GM21367 (cell line): ENCODE data around the gene ARHGAP28.
"Not testable (repeated sequence)": the region's sequence is repeated elsewhere in the genome, so short reads cannot be mapped to it uniquely, and the experiment has no call there.

Source experiments
- ATAC-seq: cut with Tn5 transposase; IDR thresholded peaks from one replicate; pipeline ENCODE4 v1.9.1; 2021; ENCODE audit not compliant: unreplicated experiment

Gene ARHGAP28

DNA sequence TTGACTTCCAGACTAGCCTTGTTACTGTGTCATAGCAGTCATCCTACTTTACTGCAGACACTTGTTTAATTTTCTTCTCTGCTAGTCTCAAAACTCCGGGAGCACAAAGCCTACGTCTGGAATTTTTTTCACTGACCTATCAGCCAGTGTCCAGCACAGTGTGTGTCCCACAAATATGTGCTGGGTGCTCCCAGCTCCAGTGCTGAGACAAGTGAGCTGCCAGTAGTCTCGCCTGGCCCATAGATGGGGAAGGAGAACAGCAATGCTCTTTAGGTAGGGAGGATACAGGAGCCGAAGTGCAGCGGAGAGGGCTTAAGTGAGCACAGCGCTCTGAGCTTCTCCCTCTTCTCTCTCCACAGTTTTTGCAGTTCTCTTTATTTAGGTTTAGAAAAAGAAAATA, 34.0 kb downstream of the ARHGAP28 start:
- ATAC-seq, result no peak

DNA sequence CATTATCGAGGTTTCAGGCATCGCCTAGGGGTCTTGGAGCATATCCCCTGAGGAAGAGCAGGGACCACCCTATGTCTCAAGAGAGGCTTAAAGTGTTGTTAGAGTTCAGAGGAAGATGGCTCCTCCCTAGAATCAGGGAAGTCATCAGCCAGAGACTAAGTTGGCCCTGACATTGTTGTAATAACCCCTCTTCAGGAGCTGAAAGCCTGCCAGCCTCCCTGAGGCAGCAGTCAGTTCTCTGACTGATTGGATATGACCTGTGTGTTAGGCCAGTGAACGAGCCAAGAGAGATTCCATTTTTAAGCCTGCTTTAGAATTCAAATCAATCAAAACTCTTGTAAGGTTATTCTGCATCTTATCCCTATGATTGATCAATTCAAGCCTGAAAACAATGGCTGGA, 34.9 kb downstream of the ARHGAP28 start:
- ATAC-seq, result no peak

- ATAC-seq, result no peak
Observed at GRCh38 chr18:6773777-6774176, 44.3 kb downstream of the ARHGAP28 start.

GRCh38 chr18:6775237-6775636, 45.7 kb downstream of the ARHGAP28 start:
- ATAC-seq, result no peak

GRCh38 chr18:6775702-6776101, 46.2 kb downstream of the ARHGAP28 start:
- no peak for ATAC-seq

GRCh38 chr18:6776188-6776587, 46.7 kb downstream of the ARHGAP28 start:
- no peak for ATAC-seq

DNA sequence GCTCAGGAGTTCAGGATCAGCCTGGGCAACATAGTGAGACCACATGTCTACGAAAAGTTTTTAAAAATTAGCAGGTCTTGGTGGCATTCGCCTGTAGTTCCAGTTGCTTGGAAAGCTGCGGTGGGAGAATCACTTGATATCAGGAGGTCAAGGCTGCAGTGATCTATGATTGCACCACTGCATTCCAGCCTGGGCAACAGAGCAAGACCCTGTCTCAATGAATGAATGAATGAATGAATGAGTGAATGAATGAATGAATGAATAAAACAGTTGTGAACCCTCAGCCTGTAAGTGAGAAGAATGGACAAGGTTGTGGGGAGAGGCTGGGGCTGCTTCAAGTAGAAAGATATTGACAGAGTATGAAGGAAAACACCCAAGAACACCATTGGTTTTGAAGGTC, 48.0 kb downstream of the ARHGAP28 start:
- no peak for ATAC-seq

DNA sequence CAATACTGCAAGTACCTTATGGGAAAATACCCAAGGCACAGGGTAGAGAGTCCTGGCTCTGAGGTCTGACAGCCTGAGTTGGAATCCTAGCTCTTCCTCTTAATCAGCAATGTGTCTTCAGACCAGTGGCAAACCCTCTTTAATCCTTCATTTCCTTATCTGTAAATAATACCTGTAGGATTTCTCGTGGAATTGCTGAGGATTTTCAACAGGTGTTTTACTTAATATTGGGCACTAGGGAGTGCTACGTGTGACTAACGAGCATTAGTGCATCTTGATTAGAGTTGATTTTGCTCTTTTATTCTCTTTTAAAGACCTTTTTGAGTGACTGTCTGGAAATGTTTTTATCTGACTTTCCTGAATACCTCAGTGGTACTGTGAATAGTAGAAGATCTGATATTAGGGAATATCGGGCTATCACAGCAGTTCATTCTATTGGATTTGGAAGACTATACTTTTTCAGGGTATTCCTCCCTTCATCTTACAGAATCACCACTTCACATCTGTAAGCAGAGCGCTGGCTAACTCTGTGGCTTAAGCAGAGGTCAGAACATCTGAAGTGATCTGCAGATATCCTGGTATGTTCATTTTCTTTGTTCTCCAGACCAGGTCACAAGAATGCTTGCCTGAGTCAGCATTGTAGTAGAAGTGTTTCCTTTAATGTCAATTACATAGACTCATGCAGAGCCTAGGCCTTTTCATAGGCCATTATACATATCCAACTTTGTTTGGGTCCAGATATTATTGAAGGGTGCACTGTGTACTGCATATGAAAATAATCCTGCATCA, 49.1 kb downstream of the ARHGAP28 start:
- ATAC-seq, result no peak

DNA sequence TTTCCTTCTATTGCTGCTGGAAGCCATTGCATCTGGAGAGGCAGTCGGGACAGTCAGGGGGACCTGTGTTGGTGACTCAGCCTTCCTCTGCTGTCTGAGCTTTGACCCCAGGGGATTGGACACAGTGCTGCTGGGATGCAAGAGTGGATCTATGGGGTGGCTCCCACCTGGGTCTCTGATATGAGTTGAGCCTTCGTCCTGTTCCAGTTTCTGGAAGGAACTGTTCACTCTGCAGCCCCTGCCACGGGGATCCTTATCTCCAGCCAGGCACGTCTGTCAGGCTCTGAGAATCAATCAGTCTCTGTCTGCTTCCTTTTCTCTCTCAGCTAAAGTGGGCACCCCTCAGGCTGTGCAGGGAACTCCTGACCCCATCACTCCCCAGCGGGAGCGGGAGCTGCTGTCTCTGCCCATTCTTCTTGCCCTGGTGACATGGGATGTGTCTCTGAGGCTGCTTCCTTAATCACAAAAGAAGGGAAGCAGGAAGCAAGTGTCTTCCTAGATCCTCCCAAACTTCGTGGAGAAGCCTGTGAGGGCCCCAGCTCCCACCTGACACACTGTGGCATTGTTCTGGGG, 51.7 kb downstream of the ARHGAP28 start:
- no peak for ATAC-seq

GRCh38 chr18:6781796-6782195, 52.3 kb downstream of the ARHGAP28 start:
- ATAC-seq, result no peak

GRCh38 chr18:6782861-6783260, 53.3 kb downstream of the ARHGAP28 start:
- no peak for ATAC-seq

DNA sequence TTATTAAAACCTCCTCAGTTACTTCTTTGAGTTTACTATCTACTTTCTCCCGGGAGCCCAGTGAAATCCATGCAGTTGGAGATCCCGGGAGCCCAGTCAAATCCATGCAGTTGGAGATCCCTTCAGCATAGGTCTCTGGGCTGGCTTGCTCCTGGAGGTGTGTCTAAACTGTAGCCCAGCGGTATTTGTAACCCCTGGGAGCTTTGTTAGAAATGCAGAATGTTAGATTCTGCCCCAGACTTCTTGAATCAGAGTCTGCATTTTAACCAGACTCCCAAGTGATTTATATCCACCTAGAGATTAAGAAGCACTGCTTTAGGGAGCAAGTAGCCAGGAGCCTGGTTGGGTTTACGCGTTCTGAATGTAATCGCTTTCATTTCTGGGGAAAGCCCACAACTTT, 54.5 kb downstream of the ARHGAP28 start:
- no peak for ATAC-seq

GRCh38 chr18:6785001-6785400, 55.5 kb downstream of the ARHGAP28 start:
- no peak for ATAC-seq

DNA sequence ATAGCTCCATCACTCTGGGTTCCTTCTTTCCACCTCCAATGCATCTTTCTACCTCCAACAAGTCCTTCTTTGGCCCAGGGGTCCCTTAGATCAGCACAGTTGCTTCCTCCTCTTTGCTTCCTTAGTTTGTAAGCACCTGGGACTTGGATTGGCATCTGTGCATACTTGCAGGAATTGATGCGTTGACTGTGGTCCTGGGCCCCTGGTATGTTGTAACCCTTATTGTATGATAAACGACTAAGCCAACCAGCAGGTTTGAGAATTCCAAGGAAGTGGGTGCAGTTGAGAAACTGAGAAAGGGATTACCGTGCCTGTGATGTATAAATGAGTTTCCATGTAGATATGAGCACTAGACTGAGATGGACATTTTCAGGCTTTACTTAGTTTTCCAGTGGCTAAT, 55.9 kb downstream of the ARHGAP28 start:
- no peak for ATAC-seq

DNA sequence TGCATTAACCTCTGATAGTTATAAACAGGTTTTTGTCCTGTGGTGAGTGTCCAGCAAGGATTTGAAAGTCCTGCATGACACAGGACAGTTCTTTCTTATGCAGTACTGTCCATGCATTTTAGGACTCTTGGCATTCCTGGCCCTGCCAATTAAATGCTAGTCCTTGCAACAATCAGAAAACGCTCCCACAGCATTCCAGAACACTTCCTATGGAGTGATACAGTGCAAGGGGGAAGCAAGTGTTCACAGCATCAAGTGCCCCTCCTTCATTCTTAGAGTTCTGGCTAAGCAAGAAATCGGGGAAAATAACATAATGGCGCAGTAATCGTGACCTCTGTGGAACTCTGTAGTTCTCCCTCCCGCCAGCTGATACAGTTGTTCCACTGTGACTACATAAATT, 62.9 kb downstream of the ARHGAP28 start:
- ATAC-seq, result no peak

DNA sequence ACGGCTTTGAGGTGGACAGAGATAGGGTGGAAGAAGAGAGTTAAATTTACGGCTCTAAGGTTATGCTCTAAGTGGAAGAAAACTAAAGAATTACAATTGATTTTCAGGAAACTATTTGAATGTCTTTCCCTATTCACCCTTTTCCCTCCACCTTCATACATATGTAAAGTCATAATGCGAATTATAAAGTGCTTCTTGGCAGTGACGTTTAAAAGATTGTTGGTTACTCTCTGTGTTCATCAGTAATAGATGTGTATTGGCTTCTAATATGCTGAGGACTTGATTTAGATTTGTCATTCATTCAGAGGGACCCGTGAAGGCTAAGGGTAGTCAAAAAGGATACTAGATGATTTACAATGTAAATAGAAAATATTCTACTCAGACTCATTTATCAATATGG, 63.9 kb downstream of the ARHGAP28 start:
- ATAC-seq, result no peak

DNA sequence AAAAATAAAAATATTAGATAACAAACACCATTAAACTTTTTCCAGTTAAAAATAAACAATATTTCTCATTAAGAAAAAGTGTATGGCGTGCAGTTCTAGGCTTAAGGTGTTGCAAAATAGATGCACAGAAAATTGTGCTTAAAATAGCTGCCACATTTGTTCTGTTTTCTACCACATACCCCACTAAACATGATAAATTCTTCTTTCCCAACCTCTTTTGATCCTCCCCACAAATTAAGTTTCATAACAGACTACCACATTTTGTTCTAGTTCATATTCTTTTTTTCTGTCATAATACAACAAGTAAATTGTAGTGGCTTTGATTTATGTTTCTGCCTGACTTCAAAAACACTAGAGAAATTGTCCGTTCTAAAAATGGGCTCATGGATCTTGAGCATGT, 64.5 kb downstream of the ARHGAP28 start:
- ATAC-seq, result no peak

- no peak for ATAC-seq
Observed at GRCh38 chr18:6795307-6795706, 65.8 kb downstream of the ARHGAP28 start.

DNA sequence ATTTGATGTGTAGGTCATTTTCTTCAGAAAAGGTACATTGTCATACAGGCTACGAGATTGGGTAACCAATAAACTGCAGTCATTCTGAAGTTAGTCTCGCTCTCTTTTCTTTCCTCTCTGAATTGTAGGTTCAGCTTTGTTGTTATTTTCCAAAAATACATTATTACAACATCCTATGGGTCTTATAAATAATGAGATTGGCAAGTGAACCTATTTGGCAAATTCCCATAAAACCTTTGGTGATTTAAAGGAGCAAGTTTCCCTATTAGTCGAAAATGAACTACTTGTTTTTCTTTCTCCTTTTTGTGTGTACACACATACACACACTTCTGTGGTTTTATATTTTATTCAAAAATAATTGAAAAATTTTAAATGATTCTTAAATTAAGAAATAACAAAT, 67.0 kb downstream of the ARHGAP28 start:
- no peak for ATAC-seq

- no peak for ATAC-seq
Observed at GRCh38 chr18:6797171-6797570, 67.7 kb downstream of the ARHGAP28 start.

DNA sequence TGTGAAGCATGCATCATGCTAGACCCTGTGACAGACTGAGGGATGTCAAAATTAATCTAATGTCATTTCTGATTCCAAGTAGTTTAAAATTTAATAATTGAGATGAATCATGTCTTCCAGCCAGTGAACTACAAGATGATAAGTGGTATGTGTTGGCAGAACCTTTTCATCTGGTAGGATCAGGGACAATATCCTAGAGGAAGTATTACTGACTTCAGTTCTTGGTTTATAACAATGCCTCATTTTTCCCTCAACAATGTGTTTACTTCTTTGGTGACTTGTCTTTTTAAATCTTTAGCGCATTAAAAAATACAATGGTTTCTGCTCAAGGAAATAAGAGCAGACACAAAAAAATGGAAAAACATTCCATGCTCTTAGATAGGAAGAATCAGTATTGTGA, 69.4 kb downstream of the ARHGAP28 start:
- no peak for ATAC-seq

DNA sequence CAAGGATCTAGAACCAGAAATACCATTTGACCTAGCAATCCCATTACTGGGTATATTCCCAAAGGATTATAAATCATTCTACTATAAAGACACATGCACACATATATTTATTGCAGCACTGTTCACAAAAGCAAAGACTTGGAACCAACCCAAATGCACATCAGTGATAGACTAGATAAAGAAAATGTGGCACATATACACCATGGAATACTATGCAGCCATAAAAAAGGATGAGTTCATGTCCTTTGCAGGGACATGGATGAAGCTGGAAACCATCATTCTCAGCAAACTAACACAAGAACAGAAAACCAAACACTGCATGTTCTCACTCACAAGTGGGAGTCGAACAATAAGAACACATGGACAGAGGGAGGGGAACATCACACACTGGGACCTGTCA, 70.8 kb downstream of the ARHGAP28 start:
- ATAC-seq, result not testable (repeated sequence)
